HG02798 (cell line): ENCODE data around the gene ANKRD49.
A peak's percentile ranks its signal among the peaks of the same experiment; 100 is the strongest.
"Not testable (repeated sequence)": the region's sequence is repeated elsewhere in the genome, so short reads cannot be mapped to it uniquely, and the experiment has no call there.

Experiments
- ATAC-seq: cut with Tn5 transposase; IDR thresholded peaks from one replicate; pipeline ENCODE4 v1.9.1; 2021; ENCODE audit warnings: mild to moderate bottlenecking; ENCODE audit not compliant: unreplicated experiment, poor library complexity

ANKRD49 gene

GRCh38 chr11:94504689-94505293 lies 11.0 kb downstream of the ANKRD49 start:
- ATAC-seq: no peak

- ATAC-seq: not testable (repeated sequence)
These were observed 12.7 kb downstream of the ANKRD49 start for GRCh38 chr11:94506513-94506912.

DNA sequence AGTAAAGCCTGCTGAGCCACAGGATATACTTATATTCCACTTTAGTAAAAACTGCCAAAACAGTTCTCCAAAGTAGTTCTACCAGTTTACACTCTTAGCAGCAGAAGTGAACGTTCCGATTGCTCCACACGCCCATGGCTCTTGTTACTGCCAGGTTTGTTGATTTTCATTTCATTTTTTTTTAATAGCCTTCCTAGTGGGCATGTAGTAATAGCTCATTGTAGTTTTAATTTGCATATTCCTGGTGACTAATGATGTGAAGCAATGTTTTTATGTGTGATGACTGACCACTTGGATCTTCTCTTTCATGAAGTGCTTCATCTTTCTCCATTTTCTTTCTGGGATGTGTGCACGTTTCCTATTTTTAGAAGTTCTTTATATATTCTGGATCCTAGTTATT lies 13.7 kb downstream of the ANKRD49 start:
- no peak for ATAC-seq

DNA sequence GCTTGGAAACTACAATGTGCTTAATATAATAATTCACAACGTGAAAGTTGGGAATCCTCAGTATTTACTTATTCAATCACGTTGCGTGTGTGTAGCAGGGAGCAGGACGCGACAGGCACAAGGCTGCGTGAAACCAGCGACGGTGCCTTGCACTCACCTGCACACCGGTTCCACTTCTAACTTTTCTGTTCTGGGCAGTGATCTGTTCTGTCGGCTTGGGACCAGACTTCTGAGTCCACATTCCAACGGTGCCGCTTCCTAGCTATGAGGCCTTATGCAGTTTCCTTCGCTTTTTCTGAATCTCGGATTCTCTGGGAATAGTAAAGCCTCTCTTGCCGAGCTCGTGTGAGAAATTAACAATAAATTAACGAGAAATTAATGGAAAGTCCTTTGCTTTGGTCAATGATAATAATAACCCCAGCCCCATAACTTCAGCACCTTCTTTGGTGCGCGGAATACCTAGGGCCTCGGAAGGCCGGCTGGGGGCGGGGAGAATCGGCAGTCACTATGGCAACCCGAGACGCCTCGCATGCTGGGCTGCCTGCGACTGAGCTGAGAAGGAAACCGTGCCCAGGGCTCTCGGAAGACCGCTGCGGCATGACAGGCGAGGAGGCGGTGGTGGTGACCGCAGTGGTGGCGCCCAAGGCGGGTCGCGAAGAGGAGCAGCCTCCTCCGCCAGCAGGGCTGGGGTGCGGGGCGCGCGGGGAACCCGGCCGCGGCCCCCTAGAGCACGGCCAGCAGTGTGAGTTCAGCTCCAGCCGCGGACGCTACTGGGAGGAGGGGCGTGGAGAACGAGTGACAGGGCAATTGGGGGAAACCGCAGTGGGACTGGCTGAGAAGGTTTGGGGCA lies 18.4 kb downstream of the ANKRD49 start, which contains the start of gene C11orf97:
TSS of gene C11orf97 (plus strand) at position 530 of the 850 bp plus-strand sequence. CDS start at position 598, 68 bp downstream.
- peak; percentile 93 for ATAC-seq

GRCh38 chr11:94513091-94513490 lies 19.3 kb downstream of the ANKRD49 start:
- no peak for ATAC-seq

GRCh38 chr11:94515398-94515797 lies 21.6 kb downstream of the ANKRD49 start:
- ATAC-seq: no peak

GRCh38 chr11:94516725-94517124 lies 22.9 kb downstream of the ANKRD49 start:
- ATAC-seq: no peak

DNA sequence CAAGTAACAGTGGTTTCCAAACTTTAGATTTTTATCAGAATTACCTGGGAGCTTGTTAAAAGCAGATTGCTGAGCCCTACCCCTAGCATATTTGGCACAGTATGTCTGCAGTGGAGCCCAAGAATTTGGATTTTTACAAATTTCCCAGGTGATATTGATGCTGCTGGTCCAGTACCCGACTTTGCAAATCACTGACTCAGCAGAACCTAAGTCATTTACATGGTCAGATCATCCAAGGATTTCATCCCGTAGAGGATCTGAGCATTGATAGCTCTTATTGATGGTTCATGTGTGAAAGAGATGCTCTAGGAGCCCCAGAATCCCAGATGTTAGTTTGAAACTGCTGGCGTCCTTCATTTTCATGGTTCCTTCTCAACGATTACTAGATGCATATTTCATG lies 24.5 kb downstream of the ANKRD49 start:
- no peak for ATAC-seq

- ATAC-seq: no peak
These were observed 25.8 kb downstream of the ANKRD49 start for GRCh38 chr11:94519478-94520084.

GRCh38 chr11:94521684-94522083 lies 27.9 kb downstream of the ANKRD49 start:
- peak; percentile 67 for ATAC-seq

GRCh38 chr11:94524341-94524740 lies 30.6 kb downstream of the ANKRD49 start:
- no peak for ATAC-seq

- no peak for ATAC-seq
These were observed 32.0 kb downstream of the ANKRD49 start for GRCh38 chr11:94525546-94526324.

GRCh38 chr11:94526645-94527438 lies 33.1 kb downstream of the ANKRD49 start:
- no peak for ATAC-seq

GRCh38 chr11:94528551-94528950 lies 34.8 kb downstream of the ANKRD49 start:
- no peak for ATAC-seq

- no peak for ATAC-seq
These were observed 38.4 kb downstream of the ANKRD49 start for GRCh38 chr11:94532211-94532610.

DNA sequence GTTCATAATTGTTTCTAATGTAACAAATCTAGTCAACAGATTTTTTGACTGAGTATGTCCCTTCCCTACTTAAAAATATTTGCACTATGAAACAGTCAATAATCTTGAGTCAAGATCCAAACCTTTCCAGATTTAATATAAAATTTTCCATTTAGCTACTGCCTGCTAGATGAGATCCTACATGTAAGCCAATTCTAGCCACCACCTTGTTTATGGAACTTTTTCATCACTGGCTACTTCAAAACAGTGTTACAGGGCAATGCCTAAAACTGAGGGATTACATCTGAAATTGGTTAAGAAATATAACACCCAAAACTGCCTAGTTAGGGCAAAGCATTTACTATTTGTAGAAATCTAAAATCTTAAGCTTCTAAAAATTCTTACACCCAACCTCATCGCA lies 39.4 kb downstream of the ANKRD49 start:
- ATAC-seq: no peak

DNA sequence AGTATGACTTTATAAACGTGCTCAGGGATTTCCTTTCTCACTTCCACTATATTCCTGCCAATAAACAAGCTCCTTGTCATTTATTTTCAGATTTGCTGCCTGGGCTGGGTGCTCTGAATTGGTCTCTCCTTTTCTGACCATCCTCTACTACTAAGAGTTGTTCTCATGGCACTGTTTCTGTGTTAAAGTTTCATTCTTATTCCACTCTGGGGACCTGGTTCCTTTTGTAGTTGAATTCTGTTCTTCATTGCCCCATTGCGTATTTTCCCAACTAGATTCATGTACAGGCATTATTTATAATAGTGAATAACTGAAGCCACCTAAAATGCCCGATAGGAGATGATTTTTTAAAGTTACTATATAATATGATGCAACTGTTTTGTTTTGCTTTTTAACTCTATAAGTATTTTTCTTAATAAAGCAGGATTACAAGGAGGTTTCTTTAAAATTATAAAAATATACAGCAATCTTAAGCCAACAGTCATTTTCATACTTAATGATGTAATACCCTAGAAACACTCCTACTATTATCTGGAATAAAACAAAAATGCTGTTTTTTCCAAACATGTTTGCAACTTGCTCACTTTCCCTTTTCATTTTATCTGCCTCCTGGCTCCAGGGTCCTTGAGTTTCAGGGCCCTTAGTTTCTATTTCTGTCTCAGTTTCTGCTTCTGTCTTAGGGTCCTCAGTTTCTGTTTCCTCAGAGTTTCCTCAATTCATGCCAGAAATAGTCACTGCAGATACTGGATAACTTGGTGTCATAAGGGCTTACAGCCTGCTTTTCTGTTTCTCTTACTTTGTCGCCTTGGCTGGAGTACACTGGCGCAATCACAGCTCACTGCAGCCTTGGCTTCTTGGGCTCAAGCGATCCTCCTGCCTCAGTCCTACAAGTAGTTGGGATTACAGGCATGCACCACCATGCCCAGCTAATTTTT lies 40.2 kb downstream of the ANKRD49 start:
- no peak for ATAC-seq

DNA sequence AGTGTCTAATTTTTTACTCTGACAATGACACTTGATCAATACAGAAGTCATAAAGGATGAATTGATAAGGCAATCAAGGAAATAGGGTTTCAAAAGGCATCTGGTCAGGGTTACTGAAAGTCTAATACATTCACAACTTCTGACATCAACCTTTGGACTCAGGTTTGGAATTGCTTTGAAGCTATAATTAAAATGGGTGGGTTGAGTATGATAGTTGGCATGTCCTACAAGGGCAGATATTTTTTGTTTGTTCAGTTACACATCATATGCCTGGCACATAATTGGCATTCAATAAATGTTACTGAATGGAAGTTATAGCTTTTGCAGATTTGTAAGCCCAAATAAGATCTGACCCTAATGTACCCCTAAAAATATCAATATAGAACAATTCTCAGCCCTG lies 42.6 kb downstream of the ANKRD49 start:
- ATAC-seq: no peak
